Measurements from ENCODE around the gene ADORA1.

- TF ChIP-seq CTCF (conservative IDR thresholded peaks at IDR 0.05; ENCODE audit: low read depth, low read length) (no peak), EZH2 (IDR thresholded peaks at IDR 0.05; ENCODE audit: borderline replicate concordance, low read depth, low read length, poor library complexity, severe bottlenecking) (no peak)
Measured at GRCh38 chr1:203214871-203215270, 87.3 kb downstream of the ADORA1 start.
